HG03520 (cell line): ENCODE measurements around the gene DGKG.

Experiments used
- ATAC-seq: cut with Tn5 transposase; IDR thresholded peaks from one replicate; pipeline ENCODE4 v1.9.1; 2021; ENCODE audit warnings: mild to moderate bottlenecking, moderate library complexity; ENCODE audit not compliant: unreplicated experiment

The DGKG gene

GRCh38 chr3:186361762-186362536 lies at the start of gene DGKG:
DGKG (minus strand) TSS chr3:186362234; CDS start chr3:186320459, 41,775 bp downstream.
- ATAC-seq, result peak; percentile 52

DNA sequence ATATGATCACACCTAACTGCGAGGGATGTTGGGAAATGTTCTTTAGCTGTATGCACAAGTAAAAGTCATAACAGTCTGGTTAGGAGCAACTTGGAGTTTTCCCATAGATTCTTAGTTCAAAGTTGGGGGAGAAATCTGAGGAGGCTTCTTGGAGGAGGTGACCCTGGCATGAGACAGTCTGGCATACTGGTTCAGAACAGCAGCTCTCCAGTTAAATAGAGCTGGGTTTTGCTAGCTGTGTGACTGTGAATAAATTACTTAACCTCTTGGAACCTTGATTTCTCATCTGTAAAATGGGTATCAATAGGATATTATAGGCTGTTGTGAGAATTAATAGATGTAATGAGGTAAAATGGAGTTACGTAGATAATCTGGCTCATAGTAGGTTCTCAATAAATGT lies 49.1 kb upstream of the DGKG start:
- ATAC-seq, result no peak

GRCh38 chr3:186406669-186407635 lies 44.9 kb upstream of the DGKG start:
- ATAC-seq, result no peak

DNA sequence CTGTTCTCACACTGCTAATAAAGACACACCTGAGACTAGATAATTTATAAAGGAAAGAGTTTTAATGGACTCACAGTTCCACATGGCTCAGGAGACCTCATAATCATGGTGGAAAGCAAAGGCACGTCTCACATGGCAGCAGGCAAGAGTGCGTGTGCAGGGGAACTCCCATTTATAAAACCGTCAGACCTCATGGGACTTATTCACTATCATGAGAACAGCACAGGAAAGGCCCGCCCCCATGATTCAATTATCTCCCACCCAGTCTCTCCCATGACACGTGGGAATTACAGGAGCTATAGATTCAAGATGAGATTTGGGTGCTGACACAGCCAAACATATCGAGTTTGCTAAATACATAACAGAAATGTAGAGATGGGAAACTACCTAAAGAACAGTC lies 39.5 kb upstream of the DGKG start:
- no peak for ATAC-seq

GRCh38 chr3:186400662-186401061 lies 38.6 kb upstream of the DGKG start:
- no peak for ATAC-seq

- no peak for ATAC-seq
These were observed 38.0 kb upstream of the DGKG start for GRCh38 chr3:186400026-186400425.

GRCh38 chr3:186394566-186395217 lies 32.7 kb upstream of the DGKG start:
- no peak for ATAC-seq

DNA sequence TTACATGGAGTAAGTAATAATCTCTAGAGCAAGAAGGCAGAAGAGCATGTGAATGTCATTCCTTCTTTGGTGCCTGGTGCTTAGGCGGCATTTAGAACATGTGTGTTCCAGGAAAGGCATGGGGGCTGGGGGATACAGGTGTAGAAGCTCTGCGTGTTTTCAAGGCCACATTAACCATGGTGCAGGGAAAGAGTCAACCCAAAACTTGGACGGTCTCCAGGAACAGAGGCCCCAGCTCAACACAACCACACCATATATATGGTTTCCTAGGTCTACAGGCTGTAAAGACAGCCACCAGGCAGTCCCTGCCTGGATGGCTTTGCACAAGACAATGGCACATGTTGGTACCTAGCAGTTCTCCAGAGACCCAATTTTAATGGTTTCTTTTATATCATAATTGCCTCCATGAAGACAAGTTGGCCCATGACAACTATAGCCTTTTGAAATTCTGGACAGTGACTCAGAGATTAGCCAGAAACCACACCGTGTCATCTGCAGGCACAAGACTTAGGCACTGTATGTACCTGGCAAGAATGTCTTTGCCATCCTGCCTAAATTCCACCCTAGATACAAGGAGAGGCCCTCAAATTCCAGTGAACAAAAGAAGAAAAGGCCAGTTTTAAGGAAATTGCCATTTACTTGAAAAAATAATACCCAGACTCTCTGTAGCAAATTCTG lies 25.0 kb upstream of the DGKG start:
- no peak for ATAC-seq

- no peak for ATAC-seq
These were observed 24.0 kb upstream of the DGKG start for GRCh38 chr3:186385856-186386602.

DNA sequence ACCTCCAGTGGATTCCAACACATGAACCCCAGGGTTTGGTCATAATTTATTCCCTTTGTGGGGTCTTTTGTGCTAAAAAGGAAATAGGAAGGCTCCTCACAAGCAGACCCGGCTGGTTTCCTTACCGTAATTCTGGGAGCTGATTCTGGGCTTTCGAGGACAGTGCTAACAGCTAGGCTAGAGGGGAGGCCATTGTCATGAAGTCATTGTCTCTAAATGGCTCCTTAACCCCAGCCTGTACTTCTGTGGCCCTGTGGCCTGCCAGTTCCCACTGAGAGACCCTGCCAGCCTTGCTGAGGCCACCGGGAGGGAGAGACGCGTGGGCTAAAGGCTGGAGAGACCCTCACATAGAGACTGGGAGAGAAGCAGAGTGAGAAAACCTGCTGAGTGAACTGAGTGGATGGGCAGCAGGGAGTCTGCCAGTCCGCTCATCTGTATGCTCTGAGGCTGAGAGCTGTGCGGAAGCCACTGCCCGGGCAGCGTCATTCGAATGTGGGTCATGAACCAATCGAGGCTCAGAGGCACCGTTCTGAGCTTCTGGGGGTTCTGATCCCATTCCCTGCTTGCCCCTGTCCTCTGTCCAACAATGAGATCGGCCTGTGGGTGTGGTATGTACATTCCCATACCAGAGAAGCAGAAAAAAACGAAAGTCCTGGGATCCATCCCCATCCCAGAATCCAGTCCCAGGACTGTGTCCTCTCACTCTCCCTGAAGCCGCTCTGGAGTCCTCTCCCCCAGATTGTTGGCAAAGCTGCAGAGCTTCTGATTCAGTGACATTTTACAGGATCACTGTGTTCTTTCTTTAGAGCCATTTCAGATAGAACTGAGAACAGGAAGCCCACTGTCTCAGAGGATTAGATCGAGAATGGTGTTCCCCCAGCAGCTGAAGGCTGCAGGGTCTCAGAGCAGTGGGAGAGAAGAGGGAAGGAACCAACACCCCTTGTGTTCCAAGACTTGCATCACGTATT lies 21.3 kb upstream of the DGKG start:
- no peak for ATAC-seq

- ATAC-seq, result no peak
These were observed 20.3 kb upstream of the DGKG start for GRCh38 chr3:186382217-186382885.

DNA sequence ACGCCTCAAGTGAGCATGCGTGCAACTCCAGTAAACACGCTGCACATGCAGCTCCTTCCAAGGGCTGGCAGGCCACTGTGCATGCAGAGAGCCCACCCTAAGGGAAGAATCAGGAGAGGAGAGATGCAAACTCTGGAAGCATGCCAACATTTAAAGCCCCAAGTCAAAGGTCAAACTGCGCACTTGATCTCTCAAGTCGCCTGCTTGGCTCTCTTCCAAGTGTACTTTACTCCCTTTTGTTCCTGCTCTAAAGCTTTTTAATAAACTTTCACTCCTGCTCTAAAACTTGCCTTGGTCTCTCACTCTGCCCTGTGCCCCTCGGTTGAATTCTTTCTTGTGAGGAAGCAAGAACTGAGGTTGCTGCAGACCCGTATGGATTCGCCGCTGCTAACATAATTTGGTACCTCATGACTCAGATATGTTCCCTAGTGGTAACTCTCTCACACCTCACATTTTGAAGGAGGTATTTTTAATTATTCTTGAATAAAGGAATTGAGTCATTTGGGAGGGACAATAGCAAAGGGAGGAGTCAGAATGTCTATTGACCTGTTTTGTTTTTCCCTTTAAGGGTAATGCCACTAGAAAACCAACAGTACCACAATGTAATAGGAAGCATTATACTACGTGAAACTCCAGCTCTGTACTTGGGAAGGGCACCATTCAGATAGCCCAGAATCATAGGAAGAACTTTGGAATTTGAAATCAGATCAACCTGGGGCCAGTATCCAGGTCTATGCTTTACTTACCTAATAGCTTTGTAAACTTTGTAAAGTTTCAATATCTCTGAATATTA lies 19.6 kb upstream of the DGKG start:
- no peak for ATAC-seq

DNA sequence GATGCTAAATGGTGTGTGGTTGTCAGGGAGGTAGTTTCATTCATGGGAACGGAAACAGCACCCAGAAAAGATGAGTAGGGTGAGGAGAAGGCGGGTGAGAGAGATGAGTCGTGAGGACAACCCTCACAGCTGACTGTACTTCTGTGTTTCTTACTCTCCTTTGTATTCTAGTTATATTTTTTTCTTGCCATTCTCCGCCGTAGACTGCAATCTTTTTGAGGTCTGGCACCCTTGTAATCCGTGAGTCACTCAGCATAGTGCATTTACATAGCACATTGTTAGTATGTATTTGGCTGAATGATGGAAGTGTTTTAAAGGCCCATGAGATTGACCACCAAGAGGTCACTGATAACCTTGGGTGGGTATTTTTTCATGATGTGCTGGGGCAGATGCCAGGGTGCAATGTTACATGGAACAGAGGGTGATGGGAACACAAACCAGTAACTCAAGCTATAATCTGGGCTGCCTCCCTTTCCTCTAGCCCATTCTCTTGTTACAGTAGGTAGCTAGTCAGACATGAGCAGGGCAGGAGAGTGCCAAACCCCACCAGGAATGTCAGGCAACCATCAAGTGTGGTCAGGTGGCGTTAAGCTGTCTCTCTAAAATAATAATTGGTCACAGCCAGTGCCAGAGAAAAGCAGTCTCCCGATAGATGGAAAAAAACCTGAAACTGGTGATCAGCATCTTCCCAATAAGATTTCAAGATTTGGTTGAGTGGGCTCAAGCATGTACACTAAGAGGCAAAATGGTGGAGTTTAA lies 18.8 kb upstream of the DGKG start:
- no peak for ATAC-seq

DNA sequence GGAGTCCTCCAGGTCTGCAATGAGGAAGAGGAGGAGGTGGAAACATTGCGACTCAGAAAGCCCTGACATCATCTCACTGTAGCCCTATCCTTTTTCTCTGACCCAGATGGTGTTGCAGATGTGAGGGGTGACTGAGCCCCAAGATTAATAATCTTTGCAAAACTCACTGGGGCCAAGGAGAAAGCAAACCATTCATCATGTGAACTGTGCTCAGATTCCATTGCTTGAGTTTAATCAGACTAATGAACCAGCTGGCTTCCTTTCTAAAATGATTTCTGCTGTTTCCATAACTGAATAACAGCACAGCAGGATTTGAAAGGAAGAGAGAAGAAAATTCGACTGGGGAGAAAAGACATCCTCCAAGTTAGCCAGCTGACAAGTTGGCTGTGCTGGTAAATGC lies 13.4 kb upstream of the DGKG start:
- no peak for ATAC-seq

DNA sequence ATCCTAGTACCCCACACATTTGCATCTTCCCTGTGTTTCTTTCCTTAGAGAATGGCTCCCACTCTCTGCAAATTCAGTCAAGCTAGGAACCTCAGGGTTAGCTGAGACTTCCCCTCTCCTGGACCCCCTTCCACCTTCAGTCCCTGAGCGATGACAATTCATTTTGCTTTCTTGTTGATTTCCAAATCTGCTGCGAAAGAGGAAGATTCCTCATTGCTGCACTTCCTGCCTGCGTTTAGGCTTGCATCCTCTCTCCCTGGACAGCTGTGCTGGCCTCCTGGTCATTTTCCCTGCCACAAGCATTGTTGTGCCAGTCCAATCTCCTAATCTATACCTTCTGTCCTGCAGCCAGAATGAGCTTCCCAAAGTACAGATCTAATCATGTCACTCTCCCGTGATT lies 12.3 kb upstream of the DGKG start:
- no peak for ATAC-seq

- no peak for ATAC-seq
These were observed 7.2 kb upstream of the DGKG start for GRCh38 chr3:186369217-186369616.

DNA sequence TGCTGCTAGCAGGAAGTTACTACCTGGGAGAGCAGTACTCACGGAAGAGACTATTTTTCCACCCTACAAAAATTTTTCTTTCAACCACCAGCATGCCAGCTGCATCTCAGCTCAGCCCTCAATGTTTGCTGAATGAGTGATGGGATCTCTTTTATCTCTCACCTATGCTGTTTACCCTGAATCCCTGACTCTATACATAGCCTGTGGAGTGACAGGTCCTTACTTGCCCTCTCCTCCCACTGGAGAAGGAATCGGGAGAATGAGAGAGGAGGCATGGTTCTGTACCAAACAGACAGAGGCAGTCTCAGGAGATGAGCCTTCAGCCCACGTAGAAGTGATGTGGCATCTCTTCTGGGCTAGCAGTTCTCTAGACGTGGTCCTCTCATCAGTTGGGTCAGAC lies 6.7 kb upstream of the DGKG start:
- ATAC-seq, result no peak
